ELF-1 (cell line): ENCODE data around the gene CIITA.
"Not testable (repeated sequence)": the region's sequence is repeated elsewhere in the genome, so short reads cannot be mapped to it uniquely, and the experiment has no call there.

Experiments used
- DNase-seq: peaks from one replicate; pipeline ENCODE4 v3.0.0-alpha.2; 2016; ENCODE audit warnings: low read depth, low spot score

CIITA gene

GRCh38 chr16:10876799-10877341 lies at the start of gene CIITA:
Gene CIITA (plus strand): TSS chr16:10877202. CDS start chr16:10877331, 129 bp downstream.
- no peak for DNase-seq

- no peak for DNase-seq
Observed at GRCh38 chr16:10827691-10828341, 49.2 kb upstream of the CIITA start.

GRCh38 chr16:10828851-10829366 lies 48.1 kb upstream of the CIITA start:
- DNase-seq: peak; percentile 23

GRCh38 chr16:10829390-10830098 lies 47.5 kb upstream of the CIITA start:
- DNase-seq: not testable (repeated sequence)

- DNase-seq: not testable (repeated sequence)
Observed at GRCh38 chr16:10830240-10830639, 46.8 kb upstream of the CIITA start.

GRCh38 chr16:10831894-10832886 lies 44.8 kb upstream of the CIITA start:
- no peak for DNase-seq

- no peak for DNase-seq
Observed at GRCh38 chr16:10833271-10833670, 43.7 kb upstream of the CIITA start.

- no peak for DNase-seq
Observed at GRCh38 chr16:10834130-10834529, 42.9 kb upstream of the CIITA start.

GRCh38 chr16:10834766-10835165 lies 42.2 kb upstream of the CIITA start:
- DNase-seq: no peak

- no peak for DNase-seq
Observed at GRCh38 chr16:10835281-10835931, 41.6 kb upstream of the CIITA start.

GRCh38 chr16:10836174-10836853 lies 40.7 kb upstream of the CIITA start:
- DNase-seq: no peak

- DNase-seq: no peak
Observed at GRCh38 chr16:10838621-10839278, 38.3 kb upstream of the CIITA start.

- no peak for DNase-seq
Observed at GRCh38 chr16:10839279-10839666, 37.7 kb upstream of the CIITA start.

GRCh38 chr16:10840703-10841102 lies 36.3 kb upstream of the CIITA start:
- peak; percentile 13 for DNase-seq

- no peak for DNase-seq
Observed at GRCh38 chr16:10846213-10846998, 30.6 kb upstream of the CIITA start.

GRCh38 chr16:10847176-10847575 lies 29.8 kb upstream of the CIITA start:
- DNase-seq: no peak

- no peak for DNase-seq
Observed at GRCh38 chr16:10849736-10850477, 27.1 kb upstream of the CIITA start.

- no peak for DNase-seq
Observed at GRCh38 chr16:10850478-10850850, 26.5 kb upstream of the CIITA start.
